Gastrocnemius medialis (tissue), 4 donors: Measurements from ENCODE around the gene SERPINB2.

Experiments used
- POLR2A ChIP-seq, 2 donors: fragments of 450-650 bp; IDR thresholded peaks; one replicate each; pipeline ENCODE4 v1.6.1; 2017; ENCODE audit warnings: antibody characterized with exemption in 2 of 2, mild to moderate bottlenecking in 2 of 2, moderate library complexity in 2 of 2
- TF ChIP-seq, protein P1 (sequence below), 5 experiments: fragments of 450-650 bp in 3 of 5; fragments of 200-600 bp in 2 of 5; sonication (generic) in 2 of 5; IDR thresholded peaks in 4 of 5; conservative IDR thresholded peaks in 1 of 5; 1 replicate in 4 of 5; 2 replicates in 1 of 5; pipeline ENCODE4 v1.5.1; 2016 to 2019; ENCODE audit warnings: antibody characterized with exemption in 5 of 5, mild to moderate bottlenecking in 3 of 5, moderate library complexity in 3 of 5

DNA sequence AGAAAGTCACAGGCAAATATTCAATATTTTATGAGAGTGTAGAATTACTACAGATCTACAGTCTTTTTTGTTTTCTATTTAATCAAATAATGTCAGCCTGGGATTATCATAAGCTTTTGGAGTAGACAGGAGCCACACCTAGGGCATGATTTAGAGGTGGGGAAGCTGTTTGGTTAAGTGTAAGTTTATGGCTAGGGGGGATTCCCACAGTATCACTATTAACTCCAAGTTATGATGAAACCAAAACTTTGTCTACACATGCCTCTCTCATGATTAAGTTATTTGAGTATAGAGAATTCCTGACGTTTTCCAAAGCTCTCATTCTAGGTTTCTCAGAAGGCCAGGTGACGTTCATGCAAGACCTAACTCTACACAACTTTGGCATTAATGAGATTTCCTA is 22.4 kb downstream of the SERPINB2 start:
- TF ChIP-seq, protein P1, sequence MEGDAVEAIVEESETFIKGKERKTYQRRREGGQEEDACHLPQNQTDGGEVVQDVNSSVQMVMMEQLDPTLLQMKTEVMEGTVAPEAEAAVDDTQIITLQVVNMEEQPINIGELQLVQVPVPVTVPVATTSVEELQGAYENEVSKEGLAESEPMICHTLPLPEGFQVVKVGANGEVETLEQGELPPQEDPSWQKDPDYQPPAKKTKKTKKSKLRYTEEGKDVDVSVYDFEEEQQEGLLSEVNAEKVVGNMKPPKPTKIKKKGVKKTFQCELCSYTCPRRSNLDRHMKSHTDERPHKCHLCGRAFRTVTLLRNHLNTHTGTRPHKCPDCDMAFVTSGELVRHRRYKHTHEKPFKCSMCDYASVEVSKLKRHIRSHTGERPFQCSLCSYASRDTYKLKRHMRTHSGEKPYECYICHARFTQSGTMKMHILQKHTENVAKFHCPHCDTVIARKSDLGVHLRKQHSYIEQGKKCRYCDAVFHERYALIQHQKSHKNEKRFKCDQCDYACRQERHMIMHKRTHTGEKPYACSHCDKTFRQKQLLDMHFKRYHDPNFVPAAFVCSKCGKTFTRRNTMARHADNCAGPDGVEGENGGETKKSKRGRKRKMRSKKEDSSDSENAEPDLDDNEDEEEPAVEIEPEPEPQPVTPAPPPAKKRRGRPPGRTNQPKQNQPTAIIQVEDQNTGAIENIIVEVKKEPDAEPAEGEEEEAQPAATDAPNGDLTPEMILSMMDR (IDR thresholded peaks at IDR 0.05 in 4 of 5, conservative IDR thresholded peaks at IDR 0.05 in 1 of 5): no peak
- TF ChIP-seq POLR2A (IDR thresholded peaks at IDR 0.05): no peak
